ENCODE results near the gene SCCPDH. TPM values are rescaled to one million over a fixed set of nuclear protein-coding genes. Genes with fewer than 3 reads are reported as not detected.
A peak's percentile ranks its signal among the peaks of the same experiment; 100 is the strongest.

Gene SCCPDH
- polyA plus RNA-seq, 1 experiment, result 46.6 TPM

GRCh38 chr1:246695136-246695535 is 29.1 kb upstream of the SCCPDH start:
- CTCF ChIA-PET, result interaction anchor here (0.7 kb wide), 1 partner anchor 197 kb away, joined by 3 read pairs; no protein-coding TSS in a partner anchor

GRCh38 chr1:246695666-246696065 is 28.5 kb upstream of the SCCPDH start:
- Histone ChIP-seq H3K9me3 (ENCODE audit: control insufficient read depth, insufficient read depth, low read length) (peaks cover 17% of the 10 kb centered on the region), H3K4me3 (ENCODE audit: low read depth, low read length) (no peak overlapping the region), H3K27me3 (ENCODE audit: control insufficient read depth, insufficient read depth, low read length) (no peaks in the 10 kb centered on the region), H3K27ac (ENCODE audit: low read depth, low read length) (no peak overlapping the region)
- ChIA-PET POLR2A (no interaction called here), CTCF (interaction anchor here (0.6 to 1.5 kb wide), 4 partner anchors 18 to 1543 kb away, joined by 3 to 4 read pairs (median 3); partner anchors contain the start of gene SCCPDH)
- DNase-seq (ENCODE audit: low read depth, low spot score), result no peak
- TF ChIP-seq CTCF (IDR thresholded peaks at IDR 0.05; ENCODE audit: low read depth, low read length), result no peak

More at GRCh38 chr1:246695136-246695535, 29.1 kb upstream of the SCCPDH start:
- no peak for TF ChIP-seq CTCF (IDR thresholded peaks at IDR 0.05; ENCODE audit: low read depth, low read length)
- Histone ChIP-seq H3K27ac (ENCODE audit: low read depth, low read length) (no peak overlapping the region), H3K27me3 (ENCODE audit: control insufficient read depth, insufficient read depth, low read length) (no peaks in the 10 kb centered on the region), H3K4me3 (ENCODE audit: low read depth, low read length) (no peak overlapping the region), H3K9me3 (ENCODE audit: control insufficient read depth, insufficient read depth, low read length) (peaks cover 17% of the 10 kb centered on the region)
- no peak for DNase-seq (ENCODE audit: low read depth, low spot score)
- POLR2A ChIA-PET, result no interaction called here

GRCh38 chr1:246698466-246699094 is 25.6 kb upstream of the SCCPDH start:
- ChIA-PET CTCF (interaction anchor here (0.9 kb wide), 1 partner anchor 15 kb away, joined by 4 read pairs; no protein-coding TSS in a partner anchor), POLR2A (no interaction called here)
- Histone ChIP-seq H3K4me3 (ENCODE audit: low read depth, low read length) (no peak overlapping the region), H3K27me3 (ENCODE audit: control insufficient read depth, insufficient read depth, low read length) (no peaks in the 10 kb centered on the region), H3K9me3 (ENCODE audit: control insufficient read depth, insufficient read depth, low read length) (peaks cover 16% of the 10 kb centered on the region), H3K27ac (ENCODE audit: low read depth, low read length) (peak overlapping the region; percentile 69)
- DNase-seq (ENCODE audit: low read depth, low spot score), result no peak
- no peak for TF ChIP-seq CTCF (IDR thresholded peaks at IDR 0.05; ENCODE audit: low read depth, low read length)

- peak; percentile 91 for TF ChIP-seq CTCF (IDR thresholded peaks at IDR 0.05; ENCODE audit: low read depth, low read length)
- Histone ChIP-seq H3K27ac (ENCODE audit: low read depth, low read length) (peak overlapping the region; percentile 69), H3K27me3 (ENCODE audit: control insufficient read depth, insufficient read depth, low read length) (no peaks in the 10 kb centered on the region), H3K9me3 (ENCODE audit: control insufficient read depth, insufficient read depth, low read length) (peaks cover 13% of the 10 kb centered on the region), H3K4me3 (ENCODE audit: low read depth, low read length) (peak overlapping the region; percentile 25; the same call in 1 of the 2 replicates)
- POLR2A ChIA-PET, result no interaction called here
- peak; percentile 92 for DNase-seq (ENCODE audit: low read depth, low spot score)
- CTCF ChIA-PET, result interaction anchor here (0.7 to 0.8 kb wide), 6 partner anchors 10 to 206 kb away, joined by 3 to 7 read pairs (median 4); no protein-coding TSS in a partner anchor
Observed at GRCh38 chr1:246699095-246699735, 25.0 kb upstream of the SCCPDH start.

GRCh38 chr1:246703581-246703980 is 20.6 kb upstream of the SCCPDH start:
- Histone ChIP-seq H3K27me3 (ENCODE audit: control insufficient read depth, insufficient read depth, low read length) (no peaks in the 10 kb centered on the region), H3K9me3 (ENCODE audit: control insufficient read depth, insufficient read depth, low read length) (no peaks in the 10 kb centered on the region), H3K27ac (ENCODE audit: low read depth, low read length) (no peak overlapping the region), H3K4me3 (ENCODE audit: low read depth, low read length) (no peak overlapping the region)
- POLR2A ChIA-PET, result no interaction called here
- no peak for DNase-seq (ENCODE audit: low read depth, low spot score)
- CTCF ChIA-PET, result no interaction called here
- no peak for TF ChIP-seq CTCF (IDR thresholded peaks at IDR 0.05; ENCODE audit: low read depth, low read length)
